Measurements from ENCODE around the gene NACA. TPM values are rescaled to one million over a fixed set of nuclear protein-coding genes. Genes with fewer than 3 reads are reported as not detected.
A peak's percentile ranks its signal among the peaks of the same experiment; 100 is the strongest.

Gene NACA
- total RNA-seq, 2 experiments from 2014 or later, result 1,441 to 1,479 TPM

DNA sequence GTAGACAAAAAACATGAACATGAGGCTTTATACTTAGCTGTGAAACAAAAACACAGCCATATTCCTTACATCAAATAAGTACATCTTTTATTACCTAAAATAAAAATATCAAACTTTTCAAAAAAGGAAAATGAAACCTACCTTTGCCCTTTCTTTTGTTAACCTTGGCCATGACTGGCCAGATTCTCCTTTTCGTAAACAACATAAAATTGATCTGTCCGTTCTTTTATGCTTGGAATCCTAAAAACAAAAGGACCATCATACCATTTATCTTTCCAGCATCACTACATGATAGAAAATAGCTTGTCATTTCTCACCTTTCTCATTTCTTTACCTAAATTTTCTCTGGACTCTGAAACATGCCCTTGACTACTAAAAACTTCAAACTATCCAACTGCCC lies 53.5 kb downstream of the NACA start:
- peaks cover 38% of the 10 kb centered on the region for H3K4me1 Mint-ChIP-seq (ENCODE audit: low read depth)
- Histone ChIP-seq H3K27me3 (ENCODE audit: control insufficient read depth in 1 of 2, insufficient read depth in 2 of 2, low read length in 2 of 2) (no peaks in the 10 kb centered on the region), H3K4me3 (ENCODE audit: low read length) (no peak overlapping the region), H3K27ac (ENCODE audit: low read depth in 1 of 2, low read length in 2 of 2) (no peak overlapping the region), H3K36me3 (ENCODE audit: insufficient read depth, low read length) (peaks cover 61% of the 10 kb centered on the region), H3K9me3 (ENCODE audit: control insufficient read depth in 1 of 2, insufficient read depth in 1 of 2, low read length in 2 of 2) (no peaks in the 10 kb centered on the region), H3K4me1 (ENCODE audit: insufficient read depth, low read length) (peaks cover 26% of the 10 kb centered on the region)
- TF ChIP-seq, protein P1, sequence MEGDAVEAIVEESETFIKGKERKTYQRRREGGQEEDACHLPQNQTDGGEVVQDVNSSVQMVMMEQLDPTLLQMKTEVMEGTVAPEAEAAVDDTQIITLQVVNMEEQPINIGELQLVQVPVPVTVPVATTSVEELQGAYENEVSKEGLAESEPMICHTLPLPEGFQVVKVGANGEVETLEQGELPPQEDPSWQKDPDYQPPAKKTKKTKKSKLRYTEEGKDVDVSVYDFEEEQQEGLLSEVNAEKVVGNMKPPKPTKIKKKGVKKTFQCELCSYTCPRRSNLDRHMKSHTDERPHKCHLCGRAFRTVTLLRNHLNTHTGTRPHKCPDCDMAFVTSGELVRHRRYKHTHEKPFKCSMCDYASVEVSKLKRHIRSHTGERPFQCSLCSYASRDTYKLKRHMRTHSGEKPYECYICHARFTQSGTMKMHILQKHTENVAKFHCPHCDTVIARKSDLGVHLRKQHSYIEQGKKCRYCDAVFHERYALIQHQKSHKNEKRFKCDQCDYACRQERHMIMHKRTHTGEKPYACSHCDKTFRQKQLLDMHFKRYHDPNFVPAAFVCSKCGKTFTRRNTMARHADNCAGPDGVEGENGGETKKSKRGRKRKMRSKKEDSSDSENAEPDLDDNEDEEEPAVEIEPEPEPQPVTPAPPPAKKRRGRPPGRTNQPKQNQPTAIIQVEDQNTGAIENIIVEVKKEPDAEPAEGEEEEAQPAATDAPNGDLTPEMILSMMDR (IDR thresholded peaks at IDR 0.05), result no peak
- H3K36me3 Mint-ChIP-seq (ENCODE audit: low read depth), result peaks cover 76% of the 10 kb centered on the region
- DNase-seq (no peak), ATAC-seq (ENCODE audit: poor library complexity) (no peak)
- no peak overlapping the region for H3K4me3 Mint-ChIP-seq
- intact Hi-C loops (cut with DNase I, micrococcal nuclease), result loop anchor here (2.0 to 10.0 kb wide), 2 partner anchors 15 to 53 kb away; partner anchors contain the start of gene NACA (in 1 of the 2)
- H3K27ac Mint-ChIP-seq, result no peak overlapping the region
- ChIA-PET POLR2A (interaction anchor here (1.5 to 2.7 kb wide), 3 partner anchors 13 to 54 kb away, joined by 5 to 15 read pairs (median 5); partner anchors contain the start of genes NACA and PTGES3), CTCF (interaction anchor here (1.4 to 2.5 kb wide), 2 partner anchors 13 to 35 kb away, joined by 5 to 7 read pairs; no protein-coding TSS in a partner anchor)
- no peaks in the 10 kb centered on the region for H3K9me3 Mint-ChIP-seq
- H3K27me3 Mint-ChIP-seq, result no peaks in the 10 kb centered on the region

DNA sequence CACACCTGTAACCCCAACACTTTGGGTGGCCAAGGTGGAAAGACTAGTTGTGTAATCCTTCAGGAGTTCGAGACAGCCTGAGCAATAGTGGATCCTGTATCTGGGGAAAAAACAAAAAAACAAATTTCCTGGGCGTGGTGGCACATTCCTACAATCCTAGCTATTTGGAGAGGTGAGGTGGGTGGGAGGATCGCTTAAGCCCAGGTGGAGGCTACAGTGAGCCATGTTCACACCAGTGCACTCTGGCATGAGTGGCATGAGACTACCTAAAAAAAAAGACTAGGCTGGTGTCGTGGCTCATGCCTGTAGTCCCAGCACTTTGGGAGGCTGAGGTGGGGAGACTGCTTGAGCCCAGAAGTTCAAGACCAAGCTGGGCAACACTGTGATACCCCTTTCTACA lies 54.3 kb downstream of the NACA start:
- H3K36me3 ChIP-seq (ENCODE audit: insufficient read depth, low read length), result peaks cover 69% of the 10 kb centered on the region
- no peak overlapping the region for H3K27ac ChIP-seq (ENCODE audit: low read depth in 1 of 2, low read length in 2 of 2)
- peaks cover 21% of the 10 kb centered on the region for H3K4me1 ChIP-seq (ENCODE audit: insufficient read depth, low read length)
- ChIA-PET CTCF (interaction anchor here (0.6 to 2.5 kb wide), 3 partner anchors 14 to 86 kb away, joined by 3 to 7 read pairs (median 5); no protein-coding TSS in a partner anchor), POLR2A (interaction anchor here (0.7 to 2.7 kb wide), 5 partner anchors 11 to 55 kb away, joined by 3 to 15 read pairs (median 5); partner anchors contain the start of genes NACA and PTGES3)
- DNase-seq, result no peak
- H3K27ac Mint-ChIP-seq, result no peak overlapping the region
- no peaks in the 10 kb centered on the region for H3K9me3 Mint-ChIP-seq
- no peaks in the 10 kb centered on the region for H3K9me3 ChIP-seq (ENCODE audit: control insufficient read depth in 1 of 2, insufficient read depth in 1 of 2, low read length in 2 of 2)
- no peak overlapping the region for H3K4me3 ChIP-seq (ENCODE audit: low read length)
- H3K27me3 ChIP-seq (ENCODE audit: control insufficient read depth in 1 of 2, insufficient read depth in 2 of 2, low read length in 2 of 2), result no peaks in the 10 kb centered on the region
- no peaks in the 10 kb centered on the region for H3K27me3 Mint-ChIP-seq
- H3K36me3 Mint-ChIP-seq (ENCODE audit: low read depth), result peaks cover 79% of the 10 kb centered on the region
- no peak overlapping the region for H3K4me3 Mint-ChIP-seq
- intact Hi-C loops (cut with DNase I, micrococcal nuclease), result loop anchor here (2.0 to 10.0 kb wide), 2 partner anchors 16 to 54 kb away; partner anchors contain the start of gene NACA (in 1 of the 2)
- H3K4me1 Mint-ChIP-seq (ENCODE audit: low read depth), result peaks cover 33% of the 10 kb centered on the region
- TF ChIP-seq, protein P1 (IDR thresholded peaks at IDR 0.05), result no peak
- no peak for ATAC-seq (ENCODE audit: poor library complexity)

DNA sequence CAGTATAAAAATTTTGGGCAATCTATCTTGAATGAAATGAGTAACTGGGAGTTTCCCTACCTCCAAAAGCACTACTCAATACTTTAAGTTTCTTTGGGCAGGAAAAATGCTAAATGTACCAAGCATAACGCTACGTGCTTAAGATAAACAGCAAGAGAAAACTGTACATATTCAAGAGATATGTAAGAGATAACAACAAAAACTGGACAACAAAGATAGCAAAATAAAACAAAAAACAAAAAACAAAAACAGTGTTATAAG lies 57.0 kb downstream of the NACA start:
- H3K9me3 Mint-ChIP-seq, result no peaks in the 10 kb centered on the region
- no peaks in the 10 kb centered on the region for H3K27me3 ChIP-seq (ENCODE audit: control insufficient read depth in 1 of 2, insufficient read depth in 2 of 2, low read length in 2 of 2)
- no peaks in the 10 kb centered on the region for H3K9me3 ChIP-seq (ENCODE audit: control insufficient read depth in 1 of 2, insufficient read depth in 1 of 2, low read length in 2 of 2)
- peaks cover 91% of the 10 kb centered on the region for H3K36me3 ChIP-seq (ENCODE audit: insufficient read depth, low read length)
- ChIA-PET POLR2A (interaction anchor here (0.8 to 2.2 kb wide), 5 partner anchors 10 to 80 kb away, joined by 3 to 5 read pairs (median 4); partner anchors contain the start of gene PTGES3), CTCF (interaction anchor here (0.8 kb wide), 1 partner anchor 83 kb away, joined by 4 read pairs; no protein-coding TSS in a partner anchor)
- no peak overlapping the region for H3K4me3 Mint-ChIP-seq
- TF ChIP-seq, protein P1 (IDR thresholded peaks at IDR 0.05), result no peak
- DNase-seq (no peak), ATAC-seq (ENCODE audit: poor library complexity) (no peak)
- intact Hi-C loops (cut with DNase I, micrococcal nuclease), result no loop called here
- no peak overlapping the region for H3K4me3 ChIP-seq (ENCODE audit: low read length)
- peaks cover 96% of the 10 kb centered on the region for H3K36me3 Mint-ChIP-seq (ENCODE audit: low read depth)
- H3K27ac ChIP-seq (ENCODE audit: low read depth in 1 of 2, low read length in 2 of 2), result no peak overlapping the region
- H3K27me3 Mint-ChIP-seq, result no peaks in the 10 kb centered on the region
- peaks cover 6% of the 10 kb centered on the region for H3K4me1 ChIP-seq (ENCODE audit: insufficient read depth, low read length)
- H3K4me1 Mint-ChIP-seq (ENCODE audit: low read depth), result peaks cover 26% of the 10 kb centered on the region
- peak overlapping the region; percentile 21 for H3K27ac Mint-ChIP-seq

Other genes with a start within 250 kb of the NACA start
- gene GLS2, start 237.1 kb downstream of the NACA start, total RNA-seq, result 1 to 10 TPM; 1.6 to 2.2 TPM
- 10 to 100 TPM in 1 of 2 experiments, 1 to 10 TPM in 1; 5.1 to 10.8 TPM for gene RBMS2, start 203.5 kb downstream of the NACA start, total RNA-seq
- gene BAZ2A, start 95.0 kb downstream of the NACA start, total RNA-seq, result 100 to 1,000 TPM; 207 to 211 TPM
- gene ATP5F1B, start 79.3 kb downstream of the NACA start, total RNA-seq, result 100 to 1,000 TPM; 305 to 318 TPM
- gene PTGES3, start 37.0 kb downstream of the NACA start, total RNA-seq, result 100 to 1,000 TPM; 146 to 154 TPM
- 1 to 10 TPM; 5.3 to 6.1 TPM for gene PRIM1, start 27.0 kb upstream of the NACA start, total RNA-seq
- not detected for gene HSD17B6, start 38.0 kb upstream of the NACA start, total RNA-seq
- gene SDR9C7, start 209.1 kb upstream of the NACA start, total RNA-seq, result not detected
- gene RDH16, start 232.3 kb upstream of the NACA start, total RNA-seq, result under 1 TPM; 0.30 to 0.34 TPM

Measured in CD4-positive, alpha-beta T cell (primary cell).